PC-3 (cell line): Measurements from ENCODE around the gene FGFRL1. TPM values are rescaled to one million over a fixed set of nuclear protein-coding genes. Genes with fewer than 3 reads are reported as not detected.

Source experiments
- ATAC-seq: fragments of 200-7000 bp; cut with Tn5 transposase; 2 replicates; pipeline ENCODE4 v1.9.1; 2020; ENCODE audit warnings: mild to moderate bottlenecking, moderate library complexity
- BruUV-seq: library from RNA; stranded (reverse); fragments of 400-500 nt; replicated peaks from 2 replicates; lab custom pipeline; 2021; lab: Mats Ljungman, UMichigan
- CTCF ChIA-PET: fragments of 300-600 bp; sonication (Branson Sonifier 250); formaldehyde crosslinking; loops from one replicate; lab custom pipeline; 2022; ENCODE audit warnings: antibody characterized with exemption; lab: Charles Lee
- POLR2A ChIA-PET: fragments of 300-600 bp; sonication (Branson Sonifier 250); formaldehyde crosslinking; loops from one replicate; lab custom pipeline; 2022; ENCODE audit warnings: antibody characterized with exemption; ENCODE audit not compliant: unreplicated experiment; lab: Charles Lee
- DNase-seq: peaks from one replicate; pipeline ENCODE4 v3.0.0-alpha.2; 2015
- H2AFZ ChIP-seq: fragments of 300-600 bp; sonication (generic); 2 replicates; pipeline ENCODE4 v1.6.0; 2016; ENCODE audit warnings: antibody characterized with exemption, low read length
- H3F3A ChIP-seq: fragments of 300-600 bp; sonication (generic); one replicate; pipeline ENCODE4 v1.6.0; 2017; ENCODE audit warnings: antibody characterized with exemption, low read length, control low read depth, mild to moderate bottlenecking; ENCODE audit not compliant: unreplicated experiment
- H3K27ac ChIP-seq: fragments of 300-600 bp; sonication (generic); 2 replicates; pipeline ENCODE4 v1.5.1; 2016; ENCODE audit warnings: mild to moderate bottlenecking, low read length
- H3K27me3 ChIP-seq: fragments of 300-600 bp; sonication (generic); 2 replicates; pipeline ENCODE4 v1.6.1; 2016; ENCODE audit warnings: low read length, mixed read lengths
- H3K36me3 ChIP-seq: fragments of 300-600 bp; sonication (generic); 2 replicates; pipeline ENCODE4 v1.6.1; 2016; ENCODE audit warnings: low read depth, mixed run types, low read length, mixed read lengths
- H3K4me1 ChIP-seq: fragments of 300-600 bp; sonication (generic); 2 replicates; pipeline ENCODE4 v1.5.1; 2016; ENCODE audit warnings: low read length; ENCODE audit not compliant: insufficient read depth
- H3K4me2 ChIP-seq: fragments of 300-600 bp; sonication (generic); 2 replicates; pipeline ENCODE4 v1.6.0; 2016; ENCODE audit warnings: low read length
- H3K4me3 ChIP-seq: fragments of 300-600 bp; sonication (generic); 2 replicates; pipeline ENCODE4 v1.5.1; 2016; ENCODE audit warnings: mild to moderate bottlenecking, low read length, mixed read lengths
- H3K79me2 ChIP-seq: fragments of 300-600 bp; sonication (generic); 2 replicates; pipeline ENCODE4 v1.6.1; 2017; ENCODE audit warnings: low read length, mixed read lengths
- H3K9ac ChIP-seq: fragments of 300-600 bp; sonication (generic); 2 replicates; pipeline ENCODE4 v1.6.0; 2016; ENCODE audit warnings: mild to moderate bottlenecking, low read length
- H3K9me2 ChIP-seq: fragments of 300-600 bp; sonication (generic); replicated peaks from 2 replicates; pipeline ENCODE4 v1.6.1; 2016; ENCODE audit warnings: mixed run types, low read length, mixed read lengths
- H3K9me3 ChIP-seq: fragments of 300-600 bp; sonication (generic); 2 replicates; pipeline ENCODE4 v1.6.1; 2016; ENCODE audit warnings: low read length, mixed read lengths
- H4K20me1 ChIP-seq: fragments of 300-600 bp; sonication (generic); 2 replicates; pipeline ENCODE4 v1.6.1; 2016; ENCODE audit warnings: low read length, mixed read lengths
- EZH2 ChIP-seq: fragments of 300-600 bp; sonication (generic); IDR thresholded peaks from one replicate; pipeline ENCODE4 v1.6.1; 2017; ENCODE audit warnings: antibody characterized with exemption, mild to moderate bottlenecking, low read length; ENCODE audit not compliant: unreplicated experiment
- EZH2phosphoT487 ChIP-seq: fragments of 300-600 bp; sonication (generic); IDR thresholded peaks from 2 replicates; pipeline ENCODE4 v1.6.1; 2018; ENCODE audit warnings: mild to moderate bottlenecking, antibody characterized with exemption, low read length, borderline replicate concordance
- intact Hi-C: fragments of 100-400 bp; cut with micrococcal nuclease; formaldehyde crosslinking; loops from 2 replicates; pipeline ENCODE4 v1.9.0; 2023
- total RNA-seq: library from RNA; depleted of rRNA; stranded (reverse); fragments of >200 nt; gene quantifications from 2 replicates; pipeline ENCODE4 v1.2.3, GENCODE V29; 2014
- TF ChIP-seq, protein P1 (sequence below): fragments of 300-600 bp; sonication (generic); conservative IDR thresholded peaks from 2 replicates; pipeline ENCODE4 v1.5.1; 2017; ENCODE audit warnings: antibody characterized with exemption, low read depth, mild to moderate bottlenecking, low read length

The FGFRL1 gene
- total RNA-seq, 1 experiment from 2014 or later: 31.2 TPM

- ChIA-PET CTCF (no interaction called here), POLR2A (no interaction called here)
- no peaks in the 10 kb centered on the region for H3K9me3 ChIP-seq
- no peaks in the 10 kb centered on the region for H3K36me3 ChIP-seq
- H3K9me2 ChIP-seq: no peaks in the 10 kb centered on the region
- BruUV-seq: no TSS peak
- DNase-seq: peak; percentile 34
- no peaks in the 10 kb centered on the region for H4K20me1 ChIP-seq
- H3K4me1 ChIP-seq: no peaks in the 10 kb centered on the region; the same call in 1 of the 2 replicates
- no peak overlapping the region for H3K4me2 ChIP-seq
- no peak for TF ChIP-seq EZH2
- TF ChIP-seq, protein P1, sequence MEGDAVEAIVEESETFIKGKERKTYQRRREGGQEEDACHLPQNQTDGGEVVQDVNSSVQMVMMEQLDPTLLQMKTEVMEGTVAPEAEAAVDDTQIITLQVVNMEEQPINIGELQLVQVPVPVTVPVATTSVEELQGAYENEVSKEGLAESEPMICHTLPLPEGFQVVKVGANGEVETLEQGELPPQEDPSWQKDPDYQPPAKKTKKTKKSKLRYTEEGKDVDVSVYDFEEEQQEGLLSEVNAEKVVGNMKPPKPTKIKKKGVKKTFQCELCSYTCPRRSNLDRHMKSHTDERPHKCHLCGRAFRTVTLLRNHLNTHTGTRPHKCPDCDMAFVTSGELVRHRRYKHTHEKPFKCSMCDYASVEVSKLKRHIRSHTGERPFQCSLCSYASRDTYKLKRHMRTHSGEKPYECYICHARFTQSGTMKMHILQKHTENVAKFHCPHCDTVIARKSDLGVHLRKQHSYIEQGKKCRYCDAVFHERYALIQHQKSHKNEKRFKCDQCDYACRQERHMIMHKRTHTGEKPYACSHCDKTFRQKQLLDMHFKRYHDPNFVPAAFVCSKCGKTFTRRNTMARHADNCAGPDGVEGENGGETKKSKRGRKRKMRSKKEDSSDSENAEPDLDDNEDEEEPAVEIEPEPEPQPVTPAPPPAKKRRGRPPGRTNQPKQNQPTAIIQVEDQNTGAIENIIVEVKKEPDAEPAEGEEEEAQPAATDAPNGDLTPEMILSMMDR: peak; percentile 39; the same call in 1 of the 2 replicates
- H2AFZ ChIP-seq: no peak overlapping the region
- H3K79me2 ChIP-seq: no peaks in the 10 kb centered on the region
- H3K27ac ChIP-seq: no peak overlapping the region
- ATAC-seq: peak; percentile 54
- intact Hi-C loops: no loop called here
- H3K9ac ChIP-seq: no peak overlapping the region
- no peak overlapping the region for H3K4me3 ChIP-seq
- H3K27me3 ChIP-seq: no peaks in the 10 kb centered on the region
- no peaks in the 10 kb centered on the region for H3F3A ChIP-seq
Measured at GRCh38 chr4:1031956-1032795, 20.8 kb downstream of the FGFRL1 start.

GRCh38 chr4:1032861-1033260, 21.4 kb downstream of the FGFRL1 start:
- H2AFZ ChIP-seq: no peak overlapping the region
- H3K4me3 ChIP-seq: no peak overlapping the region
- H3K79me2 ChIP-seq: no peaks in the 10 kb centered on the region
- ChIA-PET CTCF (no interaction called here), POLR2A (no interaction called here)
- no peaks in the 10 kb centered on the region for H4K20me1 ChIP-seq
- BruUV-seq: no TSS peak
- DNase-seq (no peak), ATAC-seq (no peak)
- no peaks in the 10 kb centered on the region for H3K9me3 ChIP-seq
- H3K4me1 ChIP-seq: no peaks in the 10 kb centered on the region; the same call in 1 of the 2 replicates
- no peak overlapping the region for H3K27ac ChIP-seq
- TF ChIP-seq EZH2 (no peak), EZH2phosphoT487 (no peak)
- TF ChIP-seq, protein P1: no peak; the same call in 1 of the 2 replicates
- H3K27me3 ChIP-seq: no peaks in the 10 kb centered on the region
- no peak overlapping the region for H3K9ac ChIP-seq
- intact Hi-C loops: no loop called here
- no peaks in the 10 kb centered on the region for H3K9me2 ChIP-seq
- no peaks in the 10 kb centered on the region for H3F3A ChIP-seq
- no peak overlapping the region for H3K4me2 ChIP-seq
- H3K36me3 ChIP-seq: no peaks in the 10 kb centered on the region

GRCh38 chr4:1033840-1034551, 22.6 kb downstream of the FGFRL1 start:
- DNase-seq: no peak
- no peak overlapping the region for H3K4me2 ChIP-seq
- intact Hi-C loops: no loop called here
- ChIA-PET POLR2A (no interaction called here), CTCF (no interaction called here)
- H3K9ac ChIP-seq: no peak overlapping the region
- no peak overlapping the region for H3K4me3 ChIP-seq
- no TSS peak for BruUV-seq
- no peak overlapping the region for H2AFZ ChIP-seq
- H3K79me2 ChIP-seq: no peaks in the 10 kb centered on the region
- no peak overlapping the region for H3K27ac ChIP-seq
- no peaks in the 10 kb centered on the region; the same call in 1 of the 2 replicates for H3K4me1 ChIP-seq
- H3F3A ChIP-seq: no peaks in the 10 kb centered on the region
- ATAC-seq: no peak
- H3K9me2 ChIP-seq: no peaks in the 10 kb centered on the region
- H3K27me3 ChIP-seq: no peaks in the 10 kb centered on the region
- TF ChIP-seq EZH2 (no peak), EZH2phosphoT487 (no peak)
- TF ChIP-seq, protein P1: no peak
- H3K9me3 ChIP-seq: no peaks in the 10 kb centered on the region
- no peaks in the 10 kb centered on the region for H3K36me3 ChIP-seq
- H4K20me1 ChIP-seq: no peaks in the 10 kb centered on the region
